AG04449 (cell line): ENCODE results near the gene TNNC1.

Source experiments
- CTCF ChIA-PET: fragments of 350-600 bp; formaldehyde crosslinking; extraction: SDS; loops from one replicate; lab custom pipeline; 2021; ENCODE audit warnings: antibody characterized with exemption; lab: Yijun Ruan, JAX
- POLR2A ChIA-PET: fragments of 400-600, 350-600 bp; formaldehyde crosslinking; extraction: SDS; loops from one replicate; lab custom pipeline; 2020; ENCODE audit warnings: antibody characterized with exemption, inconsistent platforms; lab: Yijun Ruan, JAX
- DNase-seq: peaks from one replicate; pipeline ENCODE4 v3.0.0-alpha.2; 2010; ENCODE audit warnings: low read depth, low spot score
- H3K4me3 ChIP-seq: 2 replicates; pipeline ENCODE4 v1.5.1; 2011; ENCODE audit warnings: low read depth, mild to moderate bottlenecking, control low read depth, low read length
- CTCF ChIP-seq: IDR thresholded peaks from one replicate; pipeline ENCODE4 v1.5.1; 2011; ENCODE audit warnings: mild to moderate bottlenecking, moderate library complexity, low read length, control low read depth, inconsistent platforms; ENCODE audit not compliant: insufficient read depth; ENCODE audit errors: missing control alignments

Gene TNNC1

DNA sequence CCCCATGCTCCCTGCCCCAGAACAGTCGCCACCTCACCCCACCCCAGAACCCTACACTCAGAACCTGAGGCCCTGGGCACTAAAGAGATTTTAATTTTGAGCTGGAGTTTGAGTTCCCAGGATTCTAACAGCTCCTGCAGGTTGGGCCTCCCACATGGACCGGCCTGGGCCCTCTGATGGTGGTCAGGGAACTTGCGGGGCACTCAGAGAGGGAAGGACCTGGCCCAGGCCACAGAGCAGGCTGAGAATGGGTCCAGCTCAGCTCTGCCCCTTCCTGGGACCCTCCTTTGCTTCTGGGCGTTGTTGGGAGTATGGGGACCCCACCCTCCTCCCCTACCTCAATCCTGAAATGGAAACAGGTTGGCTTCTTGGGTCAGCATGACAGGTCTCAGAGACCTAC lies 7.8 kb downstream of the TNNC1 start:
- no peak for DNase-seq

GRCh38 chr3:52444860-52445793 lies 8.7 kb downstream of the TNNC1 start, which contains the start of gene SEMA3G:
Gene SEMA3G, minus strand, starts transcription at chr3:52445103. Its CDS starts 76 bp downstream, at chr3:52445027.
- no peak within 1 kb of the TSS for H3K4me3 ChIP-seq
- DNase-seq: no peak
- CTCF ChIA-PET: interaction anchor here (0.8 to 26.2 kb wide), 10 partner anchors 11 to 225 kb away, joined by 3 to 1004 read pairs (median 8); partner anchors contain the start of genes NISCH, TNNC1 and TWF2
- POLR2A ChIA-PET: no interaction called here
- peak; percentile 76 for TF ChIP-seq CTCF

More for the DNA sequence above, 7.8 kb downstream of the TNNC1 start:
- TF ChIP-seq CTCF: no peak
- CTCF ChIA-PET: interaction anchor here (0.7 to 26.2 kb wide), 12 partner anchors 10 to 249 kb away, joined by 3 to 1004 read pairs (median 6); partner anchors contain the start of genes NISCH, TNNC1 and TWF2
- no peak overlapping the region for H3K4me3 ChIP-seq
- POLR2A ChIA-PET: no interaction called here

- ChIA-PET POLR2A (no interaction called here), CTCF (interaction anchor here (1.5 to 26.2 kb wide), 4 partner anchors 12 to 224 kb away, joined by 3 to 1004 read pairs (median 42); partner anchors contain the start of genes NISCH and TNNC1)
- TF ChIP-seq CTCF: no peak
- no peak for DNase-seq
- no peak overlapping the region for H3K4me3 ChIP-seq
These were observed 9.8 kb downstream of the TNNC1 start for GRCh38 chr3:52443791-52444687.

- no peak overlapping the region for H3K4me3 ChIP-seq
- CTCF ChIA-PET: interaction anchor here (26.2 kb wide), 1 partner anchor 18 kb away, joined by 1004 read pairs; no protein-coding TSS in a partner anchor
- DNase-seq: no peak
- TF ChIP-seq CTCF: no peak
- POLR2A ChIA-PET: no interaction called here
These were observed 10.6 kb downstream of the TNNC1 start for GRCh38 chr3:52443268-52443610.

DNA sequence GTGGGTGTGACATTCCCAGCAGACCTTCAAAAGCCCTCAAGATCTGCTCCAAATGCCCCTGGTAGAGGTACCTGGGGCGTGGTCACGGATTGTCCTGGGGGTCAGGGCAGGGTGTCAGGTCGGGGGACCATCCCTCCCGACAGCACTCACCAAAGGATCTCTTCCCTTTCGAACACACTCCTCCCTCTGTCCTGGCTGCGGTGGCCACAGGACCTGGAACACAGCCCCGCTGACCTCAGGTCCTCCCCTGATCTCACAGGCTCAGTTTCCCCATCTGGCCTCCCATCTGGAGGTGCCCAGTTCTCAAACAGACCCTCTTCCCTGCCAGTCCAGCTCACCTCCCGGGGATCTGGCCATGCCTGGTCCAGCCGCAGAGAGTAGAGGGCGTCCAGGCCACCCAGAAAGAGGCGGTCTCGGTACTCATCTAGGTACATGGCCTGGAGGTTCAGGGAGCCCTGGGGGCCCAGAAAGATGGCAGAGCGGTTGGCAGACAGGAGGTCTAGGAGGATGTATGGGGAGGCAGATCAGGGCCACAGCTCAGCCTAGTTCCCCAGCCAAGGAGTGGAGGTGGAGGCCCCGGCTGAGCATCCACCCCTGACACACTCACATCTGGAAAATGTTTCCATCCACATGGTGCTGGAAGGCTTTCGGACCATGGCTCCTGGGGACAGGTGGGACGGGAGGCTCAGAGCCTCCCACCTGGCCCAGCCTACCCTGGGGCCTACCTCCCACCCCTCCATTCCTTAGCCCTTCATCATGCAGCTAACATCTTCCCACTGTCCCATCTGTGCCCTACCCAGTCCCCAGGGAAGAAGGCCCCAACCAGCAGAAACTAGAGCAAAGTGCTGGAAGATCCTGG lies 11.2 kb downstream of the TNNC1 start:
- no peak overlapping the region for H3K4me3 ChIP-seq
- ChIA-PET CTCF (interaction anchor here (26.2 kb wide), 1 partner anchor 17 kb away, joined by 1004 read pairs; no protein-coding TSS in a partner anchor), POLR2A (no interaction called here)
- TF ChIP-seq CTCF: no peak
- DNase-seq: no peak
